ENCODE data around the gene IQCE.
A peak's percentile ranks its signal among the peaks of the same experiment; 100 is the strongest.

Gene IQCE

DNA sequence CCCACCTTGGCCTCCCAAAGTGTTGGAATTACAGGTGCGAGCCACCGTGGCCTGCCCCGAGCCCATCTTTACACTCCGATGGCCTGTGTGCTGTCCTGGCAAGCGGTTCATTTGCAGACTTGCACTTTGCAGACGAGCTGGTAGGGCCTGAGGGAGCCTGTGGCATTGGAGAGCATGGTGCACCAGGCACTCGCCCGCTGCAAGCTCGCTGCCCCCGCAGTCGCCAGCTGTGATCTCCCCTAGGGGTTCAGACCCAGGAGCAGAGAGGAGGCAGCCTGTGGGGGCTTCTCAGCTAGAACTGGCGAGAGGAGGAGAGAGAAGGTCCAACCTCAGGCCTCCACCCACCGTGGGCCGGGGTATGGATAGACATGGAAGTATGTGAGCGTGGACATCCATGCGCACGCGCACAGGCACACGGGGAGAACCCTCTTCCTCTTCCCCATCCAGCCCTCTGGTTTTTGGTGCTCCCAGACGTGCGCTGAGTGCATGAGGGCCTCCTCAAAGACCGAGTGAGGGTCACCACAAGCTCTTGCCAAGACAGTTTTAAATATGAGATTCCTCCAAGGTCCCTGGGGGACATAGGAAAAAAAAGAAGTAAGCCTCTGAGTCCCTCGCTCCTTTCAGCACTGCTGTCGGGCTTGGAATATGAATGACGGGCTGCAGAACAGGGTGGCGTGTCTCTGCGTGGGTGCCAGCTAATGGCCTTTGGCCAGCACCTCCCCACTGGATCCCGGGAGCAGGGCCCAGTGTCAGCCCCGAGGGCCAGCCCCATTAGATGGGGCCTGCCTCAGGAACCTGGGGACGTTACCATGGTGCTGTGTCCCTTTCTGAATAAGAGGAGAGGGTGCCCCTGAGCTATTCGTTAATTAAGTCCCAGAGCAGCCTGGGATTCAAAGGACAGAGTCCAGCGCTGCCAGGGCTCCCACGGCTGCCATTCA lies 57.9 kb downstream of the IQCE start:
- peak; percentile 72 for DNase-seq (ENCODE audit: low spot score)

- DNase-seq (ENCODE audit: low spot score), result no peak
These were observed 58.6 kb downstream of the IQCE start for GRCh38 chr7:2617325-2617905.

DNA sequence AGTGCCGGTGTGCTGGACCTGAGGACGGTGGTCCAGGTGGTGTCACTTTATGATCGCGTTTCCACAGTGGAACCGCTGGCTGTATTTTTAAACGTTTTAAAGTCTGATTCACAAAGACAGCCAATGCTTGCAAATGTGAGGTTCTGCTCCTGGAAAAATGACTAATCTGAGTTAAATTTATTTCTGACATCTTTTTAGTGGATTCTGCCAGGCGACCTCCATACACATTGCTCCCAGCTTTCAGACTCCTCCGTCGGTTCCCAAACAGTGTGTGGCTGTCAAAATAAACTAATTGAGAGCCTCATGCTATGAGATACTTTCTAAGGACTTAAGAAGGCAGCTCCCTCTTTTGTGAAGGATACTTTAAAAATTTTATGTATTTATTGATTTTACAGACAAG lies 60.3 kb downstream of the IQCE start:
- no peak for DNase-seq (ENCODE audit: low spot score)

GRCh38 chr7:2621061-2621828 lies 62.5 kb downstream of the IQCE start:
- DNase-seq (ENCODE audit: low spot score), result no peak

GRCh38 chr7:2621948-2622640 lies 63.3 kb downstream of the IQCE start:
- no peak for DNase-seq (ENCODE audit: low spot score)

DNA sequence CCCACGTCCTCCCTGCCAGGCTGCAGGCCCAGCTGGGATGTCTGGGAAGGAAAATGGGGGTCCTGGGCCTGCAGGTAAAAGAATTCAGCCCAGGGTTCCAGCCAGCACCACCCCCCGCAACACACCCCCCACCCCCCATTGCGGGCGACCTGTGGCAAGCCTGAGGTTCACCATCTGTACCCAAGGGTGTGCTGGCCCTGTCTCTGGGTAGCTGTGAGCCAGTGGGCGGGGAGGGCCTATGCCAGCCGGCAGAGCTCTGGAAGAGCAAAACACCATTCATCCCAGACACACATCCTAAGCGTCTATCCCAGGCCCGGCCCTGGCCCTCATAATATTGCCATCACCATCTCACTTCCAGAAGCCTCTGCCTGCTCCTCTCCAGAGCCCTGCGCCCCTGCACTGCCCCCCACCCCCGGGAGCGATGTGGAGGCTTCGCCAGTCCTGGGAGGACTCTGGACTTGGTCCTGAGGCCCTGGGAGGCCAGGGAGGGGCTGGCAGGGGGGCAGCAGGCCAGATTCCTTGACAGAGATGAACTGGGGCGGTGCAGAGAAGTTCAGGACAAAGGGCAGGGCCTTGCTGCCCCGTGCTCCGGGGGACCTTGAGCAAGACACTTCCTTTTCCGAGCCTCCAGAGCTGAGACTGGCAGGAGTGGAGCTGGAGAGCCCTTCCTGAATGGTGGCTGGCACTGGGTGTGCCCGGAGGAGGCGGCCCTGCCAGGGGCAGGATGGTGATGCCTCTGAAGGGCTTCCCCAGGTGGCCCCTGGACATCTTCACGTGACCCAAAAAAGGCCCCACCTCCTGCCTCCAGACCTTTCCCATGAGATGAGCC lies 64.3 kb downstream of the IQCE start:
- no peak for DNase-seq (ENCODE audit: low spot score)

DNA sequence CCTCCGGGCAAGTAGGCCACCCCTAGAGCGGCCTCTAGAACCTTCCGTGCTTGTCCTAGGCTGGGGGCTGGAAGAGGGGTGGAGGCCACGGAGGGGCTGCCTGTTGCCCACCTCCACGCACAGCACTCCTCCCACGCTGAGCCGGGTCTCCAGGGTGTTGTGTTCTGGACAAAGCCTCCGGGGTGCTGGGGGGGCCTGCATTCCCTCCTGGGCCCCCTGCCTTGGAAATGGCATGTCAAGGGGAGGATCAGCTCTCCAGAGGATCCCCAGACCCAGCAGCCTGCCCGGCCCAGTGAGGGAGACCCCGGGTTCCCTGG lies 64.9 kb downstream of the IQCE start:
- DNase-seq (ENCODE audit: low spot score), result no peak

GRCh38 chr7:2624293-2624886 lies 65.6 kb downstream of the IQCE start:
- DNase-seq (ENCODE audit: low spot score), result no peak

DNA sequence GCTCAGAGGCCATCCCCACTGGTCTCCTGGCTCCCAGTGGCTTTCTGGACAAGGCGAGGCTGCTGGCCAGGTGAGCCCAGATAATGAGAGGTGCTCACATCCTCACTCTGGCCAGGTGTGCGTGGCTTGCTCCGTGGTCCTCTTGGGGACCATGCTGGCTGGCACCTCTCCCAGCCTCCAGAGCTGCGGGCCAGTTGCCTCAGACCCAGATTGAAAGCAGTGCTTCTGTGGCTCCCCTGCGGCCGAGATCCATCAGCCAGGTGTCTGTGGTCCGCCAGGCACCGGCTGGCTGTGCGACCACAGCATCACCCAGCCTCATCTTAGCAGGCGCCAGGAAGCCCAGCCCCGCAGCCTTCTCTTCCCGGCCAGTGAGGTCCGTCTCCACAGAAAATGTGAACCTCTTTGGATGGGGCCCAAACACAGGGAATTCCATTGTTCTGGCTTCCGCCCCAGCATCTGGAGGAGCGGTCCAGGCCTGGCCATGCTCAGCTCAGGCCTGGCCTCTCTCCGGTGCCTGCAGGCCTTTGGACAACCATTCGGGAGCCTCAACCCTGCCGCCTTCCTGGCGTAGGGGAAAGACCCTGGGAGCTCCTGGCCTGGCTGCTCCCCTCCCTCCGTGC lies 67.8 kb downstream of the IQCE start:
- no peak for DNase-seq (ENCODE audit: low spot score)

GRCh38 chr7:2627258-2628129 lies 68.7 kb downstream of the IQCE start:
- DNase-seq (ENCODE audit: low spot score), result no peak

- DNase-seq (ENCODE audit: low spot score), result no peak
These were observed 69.3 kb downstream of the IQCE start for GRCh38 chr7:2628130-2628482.

GRCh38 chr7:2628891-2629290 lies 70.1 kb downstream of the IQCE start:
- DNase-seq (ENCODE audit: low spot score), result no peak

GRCh38 chr7:2629746-2630681 lies 71.2 kb downstream of the IQCE start:
- DNase-seq (ENCODE audit: low spot score), result no peak

DNA sequence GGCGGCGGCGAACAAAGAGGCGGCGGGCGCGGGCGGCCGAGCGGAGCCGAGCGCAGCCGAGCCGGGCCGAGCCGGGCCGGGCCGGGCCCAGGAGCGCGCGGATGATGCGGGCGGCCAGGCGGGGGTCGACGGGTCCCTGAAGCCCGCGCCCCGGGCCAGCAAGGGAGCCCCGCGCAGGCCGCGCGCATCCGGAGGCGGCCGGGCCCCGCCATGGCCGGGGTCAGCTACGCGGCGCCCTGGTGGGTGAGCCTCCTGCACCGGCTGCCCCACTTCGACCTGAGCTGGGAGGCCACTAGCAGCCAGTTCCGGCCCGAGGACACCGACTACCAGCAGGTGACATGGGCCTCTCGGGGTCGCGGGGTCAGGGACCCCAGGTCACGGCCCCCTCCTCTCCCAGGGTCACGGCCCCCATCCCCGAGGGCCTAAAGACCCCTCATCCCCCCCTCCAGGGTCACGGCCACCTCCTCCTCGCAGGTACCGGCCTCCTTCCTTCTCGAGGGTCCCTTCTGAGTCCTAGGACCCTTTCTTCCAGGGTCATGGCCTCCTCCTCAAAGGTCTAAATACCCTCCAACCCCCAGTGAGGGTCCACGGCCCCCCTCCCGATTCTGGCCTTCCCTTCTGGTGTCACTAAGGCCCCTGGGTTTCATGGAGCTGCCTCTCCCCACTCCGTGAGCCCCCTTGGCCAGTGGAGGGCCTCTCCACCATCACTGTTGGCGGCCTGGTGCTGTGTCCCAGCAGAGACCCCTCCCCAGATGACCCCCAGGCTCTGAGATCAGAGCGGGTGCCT lies 73.4 kb downstream of the IQCE start, which contains the start of gene TTYH3:
TSS of gene TTYH3 (plus strand) at position 41 of the 787 bp plus-strand sequence. CDS start at position 211, 170 bp downstream.
- DNase-seq (ENCODE audit: low spot score), result no peak

- no peak for DNase-seq (ENCODE audit: low spot score)
These were observed 74.2 kb downstream of the IQCE start for GRCh38 chr7:2632733-2633537.

DNA sequence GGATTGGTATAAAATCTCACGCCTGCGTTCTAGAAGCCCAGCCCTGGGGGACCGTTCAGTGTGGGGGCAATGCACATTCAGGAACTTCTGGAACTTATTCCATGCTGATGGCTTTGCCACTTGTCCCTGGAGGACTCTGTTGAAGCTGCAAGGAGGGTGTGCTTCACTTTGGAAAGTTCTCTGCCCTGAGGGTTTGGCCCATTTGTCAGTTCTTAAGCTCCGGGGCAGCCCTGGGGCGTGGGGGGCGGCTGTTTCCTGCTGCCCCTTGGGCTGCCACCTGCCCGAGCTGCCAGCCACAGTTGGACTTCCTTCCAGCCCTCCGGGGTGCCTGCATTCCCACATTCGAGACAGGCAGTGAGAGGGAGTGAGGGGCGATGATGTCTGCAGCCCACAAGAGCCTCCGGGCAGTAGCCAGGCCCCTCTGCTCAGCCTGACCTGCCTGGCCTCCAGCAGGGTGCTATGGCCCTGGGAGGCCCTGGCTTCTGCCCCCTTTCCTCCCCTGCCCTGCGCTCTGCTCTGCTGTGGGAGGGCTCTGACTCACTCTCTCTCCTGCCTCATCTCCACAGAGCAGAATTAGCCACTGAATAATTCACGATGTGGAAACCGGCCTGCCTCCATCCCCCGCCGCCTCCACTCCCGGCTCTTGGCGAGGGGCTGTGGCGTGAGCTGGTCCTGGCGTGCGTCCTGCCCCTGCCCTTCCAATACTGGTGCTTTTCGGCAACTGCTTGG lies 74.9 kb downstream of the IQCE start:
- DNase-seq (ENCODE audit: low spot score), result no peak

All from putamen (tissue), 1 donor.